Mammary epithelial cell (primary cell): ENCODE measurements around the gene ZNF808.

Experiments used
- CTCF ChIP-seq, 2 donors: IDR thresholded peaks in 1 of 2; conservative IDR thresholded peaks in 1 of 2; 2 replicates each; pipeline ENCODE4 v1.5.1; 2011 to 2012; ENCODE audit warnings: inconsistent platforms in 2 of 2, low read length in 2 of 2, mild to moderate bottlenecking in 2 of 2, control low read depth in 1 of 2, low read depth in 1 of 2; ENCODE audit not compliant: insufficient read depth in 1 of 2; ENCODE audit errors: extremely low read depth in 1 of 2
- EZH2 ChIP-seq: IDR thresholded peaks from 2 replicates; pipeline ENCODE4 v1.6.1; 2012; ENCODE audit warnings: low read length, inconsistent platforms, borderline replicate concordance

- TF ChIP-seq CTCF (conservative IDR thresholded peaks at IDR 0.05 in 1 of 2, IDR thresholded peaks at IDR 0.05 in 1 of 2; ENCODE audit: extremely low read depth in 1 of 2, insufficient read depth in 1 of 2, low read depth in 1 of 2, low read length in 2 of 2) (no peak), EZH2 (no peak)
These were observed 40.5 kb downstream of the ZNF808 start for GRCh38 chr19:52567921-52568320.
